Neural cell (in vitro differentiated cells): ENCODE data around the gene GSTT2.
"Not testable (repeated sequence)": the region's sequence is repeated elsewhere in the genome, so short reads cannot be mapped to it uniquely, and the experiment has no call there.

Source experiments
- CTCF ChIP-seq: fragments of 450-650 bp; IDR thresholded peaks from 2 replicates; pipeline ENCODE4 v1.5.1; 2014; ENCODE audit warnings: antibody characterized with exemption, mild to moderate bottlenecking, moderate library complexity; ENCODE audit not compliant: poor library complexity, severe bottlenecking
- EP300 ChIP-seq: fragments of 450-650 bp; conservative IDR thresholded peaks from 2 replicates; pipeline ENCODE4 v1.6.1; 2014; ENCODE audit warnings: antibody characterized with exemption, mild to moderate bottlenecking, moderate library complexity; ENCODE audit not compliant: poor library complexity, severe bottlenecking
- POLR2AphosphoS5 ChIP-seq: IDR thresholded peaks from 2 replicates; pipeline ENCODE4 v1.6.1; 2012
- TF ChIP-seq, protein P1 (sequence below): IDR thresholded peaks from 2 replicates; pipeline ENCODE4 v1.6.1; 2012; ENCODE audit warnings: borderline replicate concordance

DNA sequence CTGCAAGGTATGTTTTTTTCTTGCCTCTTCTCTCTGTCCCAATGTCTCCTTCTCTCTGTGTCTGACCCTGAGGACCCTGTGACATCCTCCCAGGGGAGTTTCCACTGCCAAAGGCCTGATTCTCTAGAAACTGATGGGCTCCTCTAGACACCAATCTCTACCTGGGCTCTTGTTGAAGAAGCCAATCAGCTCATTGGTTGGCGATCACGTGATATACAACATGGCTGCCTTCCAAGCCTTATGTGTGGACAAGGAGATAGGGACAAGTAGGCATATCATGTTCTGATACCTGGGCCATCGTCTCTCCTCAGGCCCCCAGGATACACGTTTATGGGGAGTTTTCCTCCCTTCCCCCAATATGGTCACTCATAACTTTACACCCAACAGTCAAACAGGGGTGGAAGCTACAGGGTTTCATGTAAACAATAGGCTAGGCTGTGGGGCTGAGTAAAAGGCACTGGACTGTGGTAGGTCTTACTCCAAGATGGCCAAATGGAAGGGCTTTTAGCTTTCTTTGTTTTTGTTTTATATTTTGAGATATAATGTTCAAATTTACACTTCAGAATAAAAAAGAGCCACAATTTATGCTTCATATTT, 13.7 kb downstream of the GSTT2 start:
- TF ChIP-seq, protein P1, sequence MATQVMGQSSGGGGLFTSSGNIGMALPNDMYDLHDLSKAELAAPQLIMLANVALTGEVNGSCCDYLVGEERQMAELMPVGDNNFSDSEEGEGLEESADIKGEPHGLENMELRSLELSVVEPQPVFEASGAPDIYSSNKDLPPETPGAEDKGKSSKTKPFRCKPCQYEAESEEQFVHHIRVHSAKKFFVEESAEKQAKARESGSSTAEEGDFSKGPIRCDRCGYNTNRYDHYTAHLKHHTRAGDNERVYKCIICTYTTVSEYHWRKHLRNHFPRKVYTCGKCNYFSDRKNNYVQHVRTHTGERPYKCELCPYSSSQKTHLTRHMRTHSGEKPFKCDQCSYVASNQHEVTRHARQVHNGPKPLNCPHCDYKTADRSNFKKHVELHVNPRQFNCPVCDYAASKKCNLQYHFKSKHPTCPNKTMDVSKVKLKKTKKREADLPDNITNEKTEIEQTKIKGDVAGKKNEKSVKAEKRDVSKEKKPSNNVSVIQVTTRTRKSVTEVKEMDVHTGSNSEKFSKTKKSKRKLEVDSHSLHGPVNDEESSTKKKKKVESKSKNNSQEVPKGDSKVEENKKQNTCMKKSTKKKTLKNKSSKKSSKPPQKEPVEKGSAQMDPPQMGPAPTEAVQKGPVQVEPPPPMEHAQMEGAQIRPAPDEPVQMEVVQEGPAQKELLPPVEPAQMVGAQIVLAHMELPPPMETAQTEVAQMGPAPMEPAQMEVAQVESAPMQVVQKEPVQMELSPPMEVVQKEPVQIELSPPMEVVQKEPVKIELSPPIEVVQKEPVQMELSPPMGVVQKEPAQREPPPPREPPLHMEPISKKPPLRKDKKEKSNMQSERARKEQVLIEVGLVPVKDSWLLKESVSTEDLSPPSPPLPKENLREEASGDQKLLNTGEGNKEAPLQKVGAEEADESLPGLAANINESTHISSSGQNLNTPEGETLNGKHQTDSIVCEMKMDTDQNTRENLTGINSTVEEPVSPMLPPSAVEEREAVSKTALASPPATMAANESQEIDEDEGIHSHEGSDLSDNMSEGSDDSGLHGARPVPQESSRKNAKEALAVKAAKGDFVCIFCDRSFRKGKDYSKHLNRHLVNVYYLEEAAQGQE: not testable (repeated sequence)
- TF ChIP-seq CTCF, POLR2AphosphoS5, EP300: not testable (repeated sequence)
